GM12873 (cell line): ENCODE measurements around the gene PDGFB.

ENCODE experiments used
- CTCF ChIP-seq: IDR thresholded peaks from 2 replicates; pipeline ENCODE4 v1.5.1; 2012; ENCODE audit warnings: low read depth, mild to moderate bottlenecking, moderate library complexity, low read length, control low read depth; ENCODE audit not compliant: insufficient read depth; ENCODE audit errors: missing control alignments

The PDGFB gene

DNA sequence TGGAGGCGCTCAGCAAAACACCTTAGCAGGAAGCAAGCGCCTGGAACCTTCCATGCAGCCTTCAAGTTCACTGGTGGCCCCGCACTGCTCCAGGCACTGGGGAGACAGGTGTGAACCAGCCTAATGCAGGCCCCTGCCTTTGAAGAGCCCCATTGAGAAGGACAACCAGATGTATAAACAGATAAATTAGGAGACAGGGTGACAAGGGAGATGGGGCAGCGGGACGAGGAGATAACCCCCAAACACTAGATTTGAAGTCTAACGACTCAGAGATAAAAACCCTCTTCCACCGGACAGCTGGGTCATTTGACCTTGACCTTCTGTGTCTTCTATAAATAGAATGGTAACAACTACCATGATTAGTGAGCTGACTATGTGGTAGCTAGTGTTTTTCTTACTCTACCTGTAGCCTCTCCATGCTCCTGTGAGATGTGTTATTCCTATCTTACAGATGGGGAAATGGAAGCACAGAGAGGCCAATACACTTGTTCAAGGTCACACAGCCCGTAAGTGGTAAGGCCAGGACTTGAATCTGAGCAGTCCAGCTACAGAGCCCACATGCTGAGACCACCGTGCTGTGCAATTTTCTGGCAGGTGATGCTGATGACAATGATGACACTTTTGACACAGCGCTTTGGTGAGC lies 2.0 kb upstream of the PDGFB start:
- TF ChIP-seq CTCF, result no peak

DNA sequence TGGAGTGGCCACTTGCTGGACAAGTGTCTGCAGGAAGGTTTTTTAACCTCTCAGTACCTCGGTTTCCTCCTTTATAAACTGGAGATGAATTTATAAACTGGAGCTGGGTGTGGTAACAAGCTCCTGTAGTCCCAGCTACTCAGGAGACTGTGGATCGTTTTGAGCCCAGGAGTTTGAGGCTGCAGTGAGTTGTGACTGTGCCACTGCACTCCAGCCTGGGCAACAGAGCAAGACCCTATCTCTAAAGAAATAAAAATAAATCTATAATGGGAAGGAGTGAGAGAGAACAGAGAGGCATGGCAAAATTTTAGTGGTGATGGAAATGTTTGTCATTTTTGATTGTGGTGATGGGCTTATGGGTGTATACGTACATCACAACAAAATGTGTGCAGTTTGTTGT lies 1.4 kb upstream of the PDGFB start:
- no peak for TF ChIP-seq CTCF

GRCh38 chr22:39245130-39246039 lies 603 bp upstream of the PDGFB start:
- TF ChIP-seq CTCF, result no peak

GRCh38 chr22:39244136-39244495 lies 666 bp downstream of the PDGFB start:
- no peak for TF ChIP-seq CTCF

DNA sequence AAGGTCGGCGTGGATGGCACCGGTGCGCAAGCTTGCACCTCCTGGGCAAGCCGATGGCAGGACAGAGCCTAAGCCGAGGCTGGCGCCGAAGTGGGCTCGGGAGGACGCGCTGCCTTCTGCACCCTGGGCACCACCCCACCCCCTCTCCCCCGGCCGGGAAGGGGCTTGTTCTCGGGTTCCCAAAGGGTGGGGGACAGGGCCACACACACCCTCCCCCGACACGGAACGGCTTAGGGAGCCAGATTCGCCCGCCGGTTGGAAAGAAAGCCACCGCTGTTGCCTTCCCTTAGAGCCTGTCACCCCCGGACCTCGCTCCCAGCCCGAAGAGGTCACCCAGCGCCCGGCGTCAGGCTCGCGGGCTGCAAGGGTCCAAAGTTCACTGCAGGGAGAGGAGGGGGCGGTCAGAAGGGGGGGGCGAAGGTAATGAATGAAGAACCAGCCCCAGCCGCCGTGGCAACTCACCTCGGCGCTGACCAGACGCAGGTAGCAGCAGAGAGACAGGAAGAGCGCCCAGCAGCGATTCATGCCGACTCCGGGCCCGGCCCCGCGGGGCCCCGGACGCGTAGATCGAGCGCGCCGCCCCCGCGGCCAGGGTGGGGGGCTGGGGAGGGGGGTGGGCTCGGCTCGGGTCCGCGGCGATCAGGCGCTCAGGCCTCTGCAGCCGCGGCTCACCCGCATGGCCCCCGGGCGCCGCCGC lies 1.2 kb downstream of the PDGFB start:
- TF ChIP-seq CTCF, result no peak

- TF ChIP-seq CTCF, result no peak
These were observed 2.0 kb downstream of the PDGFB start for GRCh38 chr22:39242595-39243438.
